GM21619 (cell line): ENCODE measurements around the gene DGKG.

Source experiments
- ATAC-seq: cut with Tn5 transposase; IDR thresholded peaks from one replicate; pipeline ENCODE4 v1.9.1; 2021; ENCODE audit not compliant: unreplicated experiment

The DGKG gene

DNA sequence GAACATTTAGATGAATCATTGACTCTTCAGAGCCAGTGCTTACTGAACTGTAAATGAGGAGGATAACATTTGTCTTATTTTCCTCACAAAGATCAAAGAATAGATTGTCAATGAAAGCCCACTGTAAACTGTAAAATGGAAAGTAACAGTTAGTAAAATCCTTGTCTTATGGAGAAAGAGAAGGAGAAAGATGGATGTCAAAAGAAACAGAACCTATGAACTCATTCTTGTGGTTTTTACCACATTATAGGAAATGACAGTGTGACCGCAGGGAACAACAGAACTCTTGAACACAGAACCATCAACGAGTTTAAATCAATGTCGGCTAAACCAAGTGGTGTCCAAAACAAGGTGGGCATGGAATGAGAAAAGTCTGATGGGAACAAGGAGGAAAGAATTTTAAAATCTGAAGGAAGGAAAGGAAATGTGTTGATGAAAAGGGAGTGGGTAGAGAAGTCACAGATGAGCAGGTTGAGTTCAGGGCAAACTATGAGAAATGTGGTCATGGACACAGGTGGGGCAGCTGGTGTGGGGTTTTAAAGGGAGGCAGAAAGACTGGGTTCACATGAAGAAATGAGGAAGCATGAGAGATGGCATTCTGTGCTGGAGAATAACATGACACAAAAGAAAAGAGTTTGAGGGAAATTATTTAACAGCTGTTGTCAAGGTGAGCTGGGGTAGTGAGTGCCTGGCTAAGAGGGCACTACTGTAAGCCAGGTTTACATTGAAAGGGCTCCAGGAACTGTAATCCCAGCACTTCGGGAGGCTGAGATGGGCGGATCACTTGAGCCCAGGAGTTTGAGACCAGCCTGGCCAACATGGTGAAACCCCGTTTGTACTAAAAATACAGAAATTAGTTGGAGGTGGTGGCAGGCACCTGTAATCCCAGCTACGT lies 210.7 kb downstream of the DGKG start:
- no peak for ATAC-seq

DNA sequence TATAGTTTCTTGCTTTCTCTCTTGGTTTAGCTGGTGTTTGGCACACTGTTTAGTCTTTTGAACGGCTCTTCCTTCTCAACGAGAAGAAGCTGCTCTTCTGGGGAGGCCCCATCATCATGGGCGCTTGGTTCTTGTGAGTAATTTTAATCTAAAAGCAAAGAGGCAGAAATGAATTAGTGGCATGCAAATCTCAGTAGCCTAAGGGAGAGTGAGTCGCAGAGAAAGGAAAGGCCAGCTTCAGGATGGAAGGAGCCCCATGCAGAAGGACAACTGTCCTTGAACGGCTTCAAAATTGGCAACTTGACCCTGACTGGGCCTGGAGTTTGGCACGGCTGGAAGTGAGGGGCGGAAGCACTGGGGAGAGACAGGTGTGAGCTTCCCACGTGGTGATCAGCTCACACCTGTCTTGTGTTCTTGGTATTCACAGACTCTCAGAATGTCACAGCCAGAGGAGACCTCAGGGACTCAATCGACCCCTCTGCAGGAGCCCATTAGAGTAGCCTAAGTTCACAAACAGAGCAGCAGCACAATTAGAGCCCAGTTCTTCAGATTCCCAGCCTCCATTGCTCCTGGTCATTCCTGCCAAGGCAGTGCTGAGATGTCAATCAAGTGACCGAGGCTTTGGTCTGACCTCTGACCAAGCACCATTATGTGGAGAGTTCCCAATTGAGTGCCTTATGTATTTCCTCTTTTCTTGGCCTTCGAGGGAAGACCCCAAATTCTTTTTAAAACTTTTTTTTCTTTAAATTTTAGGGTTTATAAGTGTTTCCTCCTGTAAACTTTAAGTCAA lies 211.8 kb downstream of the DGKG start:
- no peak for ATAC-seq

GRCh38 chr3:186149319-186149960 lies 212.6 kb downstream of the DGKG start:
- no peak for ATAC-seq

DNA sequence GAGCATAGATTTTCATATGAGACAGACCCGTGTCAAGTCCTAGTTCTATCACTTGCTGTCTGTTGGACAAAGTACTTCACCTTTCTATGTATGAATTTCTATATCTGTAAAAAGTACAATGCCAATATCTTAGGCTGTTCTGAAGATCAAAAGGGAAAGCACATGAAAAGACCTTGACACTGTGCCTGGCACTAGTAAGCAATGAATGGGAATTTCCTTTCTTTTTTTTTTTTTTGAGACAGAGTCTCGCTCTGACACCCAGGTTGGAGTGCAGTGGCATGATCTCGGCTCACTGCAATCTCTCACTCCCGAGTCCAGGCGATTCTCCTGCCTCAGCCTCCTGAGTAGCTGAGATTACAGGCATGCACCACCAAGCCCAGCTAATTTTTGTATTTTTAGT lies 217.8 kb downstream of the DGKG start:
- no peak for ATAC-seq

DNA sequence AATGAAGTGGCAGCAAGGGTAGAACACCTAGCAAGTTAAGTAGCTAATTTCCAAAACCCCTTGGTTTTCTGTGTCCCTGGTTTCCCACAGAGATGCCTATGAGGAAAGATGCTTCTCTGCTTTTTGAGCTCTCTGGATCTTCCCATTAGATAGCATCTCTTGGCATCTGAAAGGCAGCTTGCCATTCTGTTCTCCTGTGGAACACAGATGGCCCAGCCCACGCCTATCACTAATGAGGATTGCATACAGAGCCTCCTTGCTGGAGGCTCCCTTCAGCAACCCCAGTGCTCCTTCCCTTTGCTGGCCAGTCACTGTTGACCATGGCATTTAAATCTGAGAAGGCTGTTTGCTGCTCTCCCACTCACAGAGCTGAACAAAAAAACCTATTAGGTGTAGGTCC lies 218.8 kb downstream of the DGKG start:
- no peak for ATAC-seq

GRCh38 chr3:186142393-186142932 lies 219.6 kb downstream of the DGKG start:
- no peak for ATAC-seq

GRCh38 chr3:186141790-186142189 lies 220.2 kb downstream of the DGKG start:
- ATAC-seq: no peak

- no peak for ATAC-seq
Observed at GRCh38 chr3:186138272-186138981, 223.6 kb downstream of the DGKG start.

GRCh38 chr3:186137051-186137685 lies 224.9 kb downstream of the DGKG start:
- ATAC-seq: no peak

DNA sequence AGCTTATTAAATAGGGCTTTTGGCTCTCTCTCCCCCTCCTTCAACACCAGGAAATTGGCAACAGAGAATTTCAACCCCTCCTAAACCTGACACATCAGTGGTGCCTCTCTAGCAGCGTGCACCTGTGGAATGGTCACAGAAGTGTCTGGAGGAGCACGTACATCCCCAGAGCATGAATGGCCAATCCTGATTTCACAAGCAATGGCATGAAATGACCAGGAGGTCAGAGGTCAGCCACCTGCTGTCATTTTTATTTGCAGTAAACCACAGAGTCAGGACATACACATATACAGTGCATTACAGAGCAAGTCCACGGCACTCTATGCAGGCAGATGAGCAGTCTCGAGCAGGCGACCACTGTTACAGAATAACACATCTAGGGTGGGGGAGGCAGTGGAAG lies 228.1 kb downstream of the DGKG start:
- no peak for ATAC-seq

DNA sequence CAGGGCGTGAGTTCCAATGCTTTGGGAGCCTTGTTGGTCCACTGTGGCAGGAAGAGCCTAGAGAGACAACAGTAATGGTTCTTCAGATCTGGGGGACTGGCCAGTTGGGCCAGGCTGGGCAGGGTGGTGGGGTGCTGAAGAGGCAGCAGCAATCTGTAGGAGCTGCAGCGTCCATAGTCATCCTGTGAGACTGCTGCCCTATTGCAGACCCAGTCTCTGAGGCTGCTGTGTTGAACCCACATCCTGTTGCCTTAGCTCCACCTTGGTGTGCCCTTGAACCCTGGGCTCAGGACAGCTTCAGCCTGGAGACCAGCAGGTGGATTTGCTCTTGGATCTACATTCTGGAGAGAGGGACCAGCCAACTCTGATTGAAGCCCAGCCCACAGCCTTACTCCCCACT lies 229.5 kb downstream of the DGKG start:
- ATAC-seq: no peak

GRCh38 chr3:186129206-186129605 lies 232.8 kb downstream of the DGKG start:
- ATAC-seq: no peak

DNA sequence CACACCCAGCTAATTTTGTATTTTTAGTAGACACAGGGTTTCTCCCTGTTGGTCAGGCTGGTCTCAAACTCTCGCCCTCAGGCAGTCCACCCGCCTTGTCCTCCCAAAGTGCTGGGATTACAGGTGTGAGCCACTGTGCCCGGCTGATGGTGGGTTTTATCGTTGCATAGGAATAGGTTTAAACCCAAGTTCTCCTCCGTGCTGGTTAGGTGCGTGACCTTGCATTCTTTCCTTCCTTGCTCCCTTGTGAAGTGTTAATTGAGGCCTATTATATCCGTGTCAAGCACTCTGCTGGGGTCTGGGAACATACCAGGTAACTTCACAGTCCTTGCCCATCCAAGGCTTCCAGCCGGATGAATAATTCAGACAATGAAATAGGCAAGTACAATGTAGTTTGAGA lies 233.9 kb downstream of the DGKG start:
- no peak for ATAC-seq

- no peak for ATAC-seq
Observed at GRCh38 chr3:186127463-186127862, 234.6 kb downstream of the DGKG start.

- no peak for ATAC-seq
Observed at GRCh38 chr3:186125118-186125517, 236.9 kb downstream of the DGKG start.

DNA sequence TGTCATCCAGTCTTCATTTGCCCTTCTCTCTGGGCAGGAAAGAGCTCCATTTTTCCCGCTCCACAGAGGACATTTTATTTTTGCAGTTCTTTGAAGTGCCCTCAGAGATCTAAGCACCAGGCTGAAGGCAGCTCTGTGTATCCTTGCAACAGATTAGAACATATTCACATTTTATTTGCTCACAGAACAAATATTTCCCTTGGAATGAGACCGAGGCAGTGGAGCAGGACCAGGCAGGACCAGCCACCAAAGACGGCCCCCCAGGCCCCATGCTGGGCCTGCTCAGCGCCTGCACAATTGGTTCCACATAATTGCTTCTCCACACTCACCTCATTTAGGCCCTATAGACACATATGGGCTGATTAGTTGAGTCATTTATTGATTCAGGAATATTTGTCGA lies 237.4 kb downstream of the DGKG start:
- ATAC-seq: no peak

- no peak for ATAC-seq
Observed at GRCh38 chr3:186123012-186123411, 239.0 kb downstream of the DGKG start.

- no peak for ATAC-seq
Observed at GRCh38 chr3:186121968-186122367, 240.1 kb downstream of the DGKG start.

DNA sequence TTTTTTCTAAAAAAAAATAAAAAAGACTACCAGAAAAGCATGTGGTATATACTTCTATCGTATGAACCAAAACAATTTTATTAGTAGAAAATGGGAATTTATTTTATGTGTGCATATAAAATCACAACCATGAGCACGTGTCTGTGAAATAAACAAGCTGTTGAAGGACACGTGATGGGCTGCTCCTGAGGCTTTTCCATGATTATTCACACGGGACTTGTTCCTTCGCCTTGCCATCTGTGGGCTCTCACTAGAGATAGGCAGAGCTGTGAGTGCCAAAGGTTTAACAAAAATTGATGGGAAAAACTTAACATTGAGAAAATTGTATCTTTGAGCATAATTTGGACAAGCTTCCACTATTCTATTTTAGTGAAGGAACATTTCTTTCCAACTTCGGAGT lies 240.8 kb downstream of the DGKG start:
- no peak for ATAC-seq

DNA sequence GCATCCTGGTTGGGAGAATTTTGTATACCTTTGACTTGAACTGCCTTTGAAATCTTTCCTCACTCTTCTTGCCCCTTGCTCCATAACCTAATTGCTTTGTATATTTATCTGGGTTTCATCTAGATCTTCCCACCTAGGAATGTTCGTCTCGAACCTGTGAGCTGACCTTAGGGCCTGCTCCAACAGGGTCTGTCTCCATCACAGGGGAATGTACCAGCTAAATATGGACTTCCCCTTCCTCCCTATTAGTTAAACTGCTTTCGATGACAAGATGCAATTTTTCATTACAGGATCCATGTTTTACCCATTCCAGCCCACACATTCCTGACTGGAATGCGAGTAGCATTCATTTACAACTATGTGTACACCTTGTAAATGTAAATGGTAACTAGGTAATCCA lies 242.5 kb downstream of the DGKG start:
- ATAC-seq: no peak
